ENCODE data around the gene DNAH3.
A peak's percentile ranks its signal among the peaks of the same experiment; 100 is the strongest.
"Not testable (repeated sequence)": the region's sequence is repeated elsewhere in the genome, so short reads cannot be mapped to it uniquely, and the experiment has no call there.

DNAH3 gene

GRCh38 chr16:21009815-21010214 lies 140.8 kb downstream of the DNAH3 start:
- no peak for DNase-seq (ENCODE audit: low read depth in 2 of 2)

DNA sequence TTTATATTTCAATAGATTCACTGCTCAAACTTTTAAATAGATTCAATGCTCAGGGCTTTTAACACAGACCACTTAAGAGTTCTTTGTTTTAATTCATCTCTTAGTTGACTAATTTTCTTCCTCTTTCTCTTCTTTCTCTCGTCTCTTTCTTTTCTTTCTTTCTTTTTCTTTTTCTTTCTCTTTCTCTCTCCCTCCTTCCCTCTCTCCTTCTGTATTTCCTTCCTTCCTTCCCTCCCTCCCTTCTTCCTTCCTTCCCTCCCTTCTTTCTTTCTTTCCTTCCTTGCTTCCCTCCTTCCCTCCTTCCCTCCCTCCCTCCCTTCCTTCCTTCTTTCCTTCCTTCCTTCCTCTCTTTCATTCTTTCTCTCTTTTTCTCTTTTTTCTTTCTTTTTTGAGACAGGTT lies 145.6 kb downstream of the DNAH3 start:
- no peak for DNase-seq (ENCODE audit: low read depth in 2 of 2)

DNA sequence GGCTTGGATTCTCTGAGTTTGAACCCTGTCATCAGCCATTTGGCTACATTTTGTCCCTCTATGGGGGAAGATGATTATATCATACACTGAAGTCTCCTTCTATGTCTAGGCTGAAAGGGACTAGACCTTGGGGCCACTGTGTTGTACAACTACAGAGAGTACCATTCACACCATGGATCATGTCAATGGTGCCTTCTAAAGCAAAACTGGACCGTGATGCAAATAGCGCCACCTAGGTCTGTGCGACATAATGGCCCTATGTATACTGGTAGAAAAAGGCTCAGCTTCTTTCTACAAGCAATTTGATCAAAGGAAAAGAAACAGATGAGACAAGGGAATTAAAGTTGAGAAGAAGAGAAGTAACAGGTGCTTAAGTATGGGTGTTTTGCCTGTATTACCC lies 149.4 kb downstream of the DNAH3 start:
- DNase-seq (ENCODE audit: low read depth in 2 of 2) = peak in 1 of 2 donors; percentile 4

DNA sequence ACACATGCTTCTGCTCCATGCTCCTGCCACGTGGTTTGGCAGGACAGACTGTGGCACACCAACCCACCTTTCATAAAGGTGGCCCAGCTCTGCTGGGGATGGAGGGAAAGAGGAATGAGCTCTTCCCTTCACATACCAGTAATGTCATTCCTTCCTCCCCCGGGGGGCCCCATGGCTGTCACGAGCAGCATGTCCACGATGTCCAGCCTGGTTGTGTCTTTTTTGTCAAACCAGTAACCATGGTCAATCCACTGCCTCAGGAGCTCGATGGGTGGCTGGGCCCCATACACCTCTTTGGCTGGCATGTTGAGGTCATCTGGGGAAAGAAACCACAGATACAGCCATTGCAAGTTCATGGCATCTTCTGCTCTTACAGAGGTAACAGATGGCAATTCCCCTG lies 153.5 kb downstream of the DNAH3 start:
- DNase-seq (ENCODE audit: low read depth in 2 of 2) = no peak

DNA sequence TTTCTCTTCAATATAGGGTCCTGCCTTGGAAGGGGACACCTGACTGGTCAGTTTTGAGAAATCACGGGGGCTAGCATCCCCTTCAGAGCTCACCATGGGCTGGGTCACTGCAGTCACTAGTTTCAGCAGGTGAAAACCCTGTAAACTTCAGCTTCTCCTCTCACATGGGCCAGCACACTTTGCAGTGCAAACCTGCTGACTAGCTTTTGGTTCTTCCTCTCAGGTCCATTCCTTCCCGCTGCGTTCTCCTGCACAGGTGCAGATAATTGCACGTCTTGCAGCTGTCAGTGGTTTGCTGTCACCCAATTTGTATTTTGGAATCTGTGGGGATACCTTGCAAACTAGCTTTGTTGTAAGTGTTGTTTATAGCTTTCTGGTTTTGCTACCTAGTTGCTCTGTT lies 154.9 kb downstream of the DNAH3 start:
- no peak for DNase-seq (ENCODE audit: low read depth in 2 of 2)

- DNase-seq (ENCODE audit: low read depth in 2 of 2) = not testable (repeated sequence)
Observed at GRCh38 chr16:20989496-20990070, 161.1 kb downstream of the DNAH3 start.

- DNase-seq (ENCODE audit: low read depth in 2 of 2) = no peak
Observed at GRCh38 chr16:20987049-20987448, 163.6 kb downstream of the DNAH3 start.

- no peak for DNase-seq (ENCODE audit: low read depth in 2 of 2)
Observed at GRCh38 chr16:20984019-20984418, 166.6 kb downstream of the DNAH3 start.

DNA sequence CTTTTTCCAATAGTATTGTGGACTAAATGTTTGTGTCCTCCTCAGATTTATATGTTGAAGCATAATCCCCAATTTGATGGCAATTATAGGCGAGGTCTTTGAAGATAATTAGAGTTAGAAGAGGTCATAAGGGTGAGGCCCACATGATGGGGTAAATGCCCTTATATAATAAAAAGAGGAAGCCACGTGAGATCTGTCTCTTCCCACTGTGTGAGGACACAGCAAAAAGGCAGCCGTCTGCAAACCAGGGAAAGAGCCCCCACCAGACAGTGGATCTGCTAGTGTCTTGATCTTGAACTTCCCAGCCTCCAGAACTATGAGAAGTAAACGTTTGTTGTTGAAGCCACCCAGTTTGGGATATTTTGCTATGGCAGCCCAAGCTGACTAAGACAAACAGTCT lies 174.1 kb downstream of the DNAH3 start:
- DNase-seq (ENCODE audit: low read depth in 2 of 2) = no peak

- not testable (repeated sequence) for DNase-seq (ENCODE audit: low read depth in 2 of 2)
Observed at GRCh38 chr16:20973201-20973600, 177.4 kb downstream of the DNAH3 start.

- no peak for DNase-seq (ENCODE audit: low read depth in 2 of 2)
Observed at GRCh38 chr16:20971401-20971800, 179.2 kb downstream of the DNAH3 start.

DNA sequence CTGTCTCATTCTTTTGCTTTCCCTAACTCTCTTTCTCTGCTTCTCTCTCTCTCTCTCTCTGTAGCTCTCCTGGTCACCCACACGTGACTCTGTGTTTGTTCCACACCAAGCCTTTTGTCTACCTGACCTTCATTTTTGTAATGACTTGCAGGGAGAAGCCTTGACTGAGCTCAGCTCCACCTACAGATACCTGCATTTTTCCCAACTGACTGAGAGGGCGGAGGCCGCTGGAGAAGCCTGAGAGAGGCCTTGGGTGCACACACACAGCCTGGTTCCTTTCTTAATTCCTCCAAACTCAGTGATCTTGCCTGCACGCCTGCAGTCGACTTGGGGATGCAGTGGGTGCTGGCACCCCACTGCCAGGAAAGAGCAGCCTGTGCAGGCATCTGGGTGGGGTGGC lies 181.3 kb downstream of the DNAH3 start:
- DNase-seq (ENCODE audit: low read depth in 2 of 2) = no peak

GRCh38 chr16:20968765-20969164 lies 181.9 kb downstream of the DNAH3 start:
- no peak for DNase-seq (ENCODE audit: low read depth in 2 of 2)

GRCh38 chr16:20960899-20961298 lies 189.7 kb downstream of the DNAH3 start:
- no peak for DNase-seq (ENCODE audit: low read depth in 2 of 2)

- no peak for DNase-seq (ENCODE audit: low read depth in 2 of 2)
Observed at GRCh38 chr16:20957153-20957552, 193.5 kb downstream of the DNAH3 start.

GRCh38 chr16:20956319-20956718 lies 194.3 kb downstream of the DNAH3 start:
- DNase-seq (ENCODE audit: low read depth in 2 of 2) = no peak

GRCh38 chr16:20954574-20954973 lies 196.1 kb downstream of the DNAH3 start:
- DNase-seq (ENCODE audit: low read depth in 2 of 2) = no peak

DNA sequence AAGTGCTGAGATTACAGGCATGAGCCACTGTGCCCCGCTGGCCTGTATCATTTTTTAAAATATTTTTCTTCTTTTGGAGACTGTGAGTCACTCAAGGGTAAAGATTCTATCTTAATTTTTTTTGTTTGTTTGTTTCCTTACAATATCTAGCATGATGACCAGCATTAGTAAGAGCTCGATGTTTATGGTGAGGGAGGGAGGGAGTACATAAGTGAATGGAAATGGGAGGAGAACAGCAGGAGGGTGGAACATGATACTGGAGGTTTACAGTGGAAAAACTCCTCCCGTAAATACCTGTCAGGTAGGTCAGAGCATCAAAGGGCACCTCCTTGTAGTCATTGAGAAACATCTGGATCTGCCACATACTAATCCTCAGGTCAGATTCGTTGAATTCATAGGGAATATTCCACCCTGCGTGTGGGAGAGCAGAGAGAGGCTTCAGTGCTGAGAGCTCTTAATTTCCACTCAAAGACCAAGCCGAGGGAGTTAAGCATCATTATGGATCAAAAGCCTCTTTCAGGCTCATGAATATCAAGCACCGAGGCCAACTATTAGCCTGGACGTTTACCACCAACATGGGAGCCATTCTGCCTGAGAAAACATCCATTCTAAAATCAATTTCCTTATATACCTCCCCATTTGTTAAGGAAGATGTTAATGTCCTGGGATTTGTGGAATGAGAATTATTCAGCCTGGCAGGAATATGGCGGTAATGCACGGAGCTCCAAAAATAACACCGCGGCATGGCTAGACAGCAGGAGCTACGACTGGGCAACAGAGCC lies 198.3 kb downstream of the DNAH3 start:
- no peak for DNase-seq (ENCODE audit: low read depth in 2 of 2)

DNA sequence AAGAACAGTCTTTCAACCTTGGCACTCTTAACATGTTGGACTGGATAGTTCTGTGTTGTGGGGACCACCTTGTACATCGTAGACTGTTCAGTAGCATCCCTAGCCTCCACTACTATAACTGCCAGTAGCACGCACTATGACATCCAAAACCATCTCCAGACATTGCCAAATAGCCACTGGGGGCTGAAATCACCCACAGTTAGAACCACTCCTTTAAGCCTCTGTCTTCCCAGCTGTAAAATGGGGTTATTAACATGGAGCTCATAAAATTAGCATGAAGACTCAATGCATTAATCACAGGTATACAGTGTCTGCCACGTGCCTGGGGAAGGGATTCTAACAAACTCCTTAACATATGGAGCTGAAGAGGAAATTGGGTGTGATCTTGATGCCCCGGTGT lies 200.4 kb downstream of the DNAH3 start:
- no peak for DNase-seq (ENCODE audit: low read depth in 2 of 2)

DNA sequence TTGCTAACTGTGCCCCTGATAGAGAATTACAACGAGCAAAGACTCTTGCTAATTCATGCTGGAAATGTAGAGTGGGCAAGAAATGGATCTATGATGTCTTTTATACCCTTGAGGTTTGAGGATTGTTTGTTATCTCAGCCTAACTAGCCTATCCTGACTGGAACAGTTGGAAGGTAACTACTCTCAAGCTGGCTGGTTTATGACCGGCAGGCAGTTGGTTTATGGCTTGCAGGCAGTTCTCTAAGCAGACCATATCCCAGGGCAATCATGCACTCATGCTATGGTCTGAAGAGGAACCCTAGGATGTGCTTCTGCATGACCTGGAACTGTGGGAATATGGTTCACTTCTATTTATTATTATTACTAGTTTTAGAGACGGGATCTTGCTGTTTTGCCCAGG lies 201.0 kb downstream of the DNAH3 start:
- no peak for DNase-seq (ENCODE audit: low read depth in 2 of 2)

DNA sequence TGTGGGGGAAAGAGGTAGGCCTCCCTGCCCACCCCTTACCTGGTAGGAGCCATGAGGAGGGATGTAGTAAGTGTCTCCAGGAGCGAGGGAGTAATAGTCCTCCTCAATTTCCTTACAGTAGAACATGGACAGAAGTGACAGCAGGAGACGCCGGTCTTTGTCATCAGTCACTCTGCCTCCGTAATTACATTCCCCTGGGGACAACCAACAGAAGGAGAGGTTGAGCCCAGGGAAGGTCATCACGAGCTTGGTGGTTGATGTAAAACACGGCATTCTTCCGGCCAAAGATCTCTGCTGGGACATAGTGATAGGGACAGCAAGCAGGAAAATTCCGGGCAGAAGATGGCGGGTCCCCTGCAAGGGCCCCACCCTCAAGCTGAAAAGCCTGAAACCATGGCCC lies 202.2 kb downstream of the DNAH3 start:
- no peak for DNase-seq (ENCODE audit: low read depth in 2 of 2)

GRCh38 chr16:20946015-20946629 lies 204.5 kb downstream of the DNAH3 start:
- DNase-seq (ENCODE audit: low read depth in 2 of 2) = no peak

DNA sequence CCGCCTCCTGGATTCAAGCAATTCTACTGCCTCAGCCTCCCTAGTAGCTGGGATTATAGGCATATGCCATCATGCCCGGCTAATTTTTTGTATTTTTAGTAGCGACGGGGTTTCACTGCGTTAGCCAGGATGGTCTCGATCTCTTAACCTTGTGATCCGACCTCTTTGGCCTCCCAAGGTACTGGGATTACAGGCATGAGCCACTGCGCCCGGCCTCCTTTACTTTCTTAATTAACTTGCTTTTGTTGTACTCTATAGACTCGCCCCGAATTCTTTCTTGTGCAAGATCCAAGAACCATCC lies 205.1 kb downstream of the DNAH3 start:
- DNase-seq (ENCODE audit: low read depth in 2 of 2) = not testable (repeated sequence)

Data from stimulated activated CD8-positive, alpha-beta memory T cell treated with anti-CD3 and anti-CD28 coated beads, Interleukin-2, amount 100 ng/mL, for 48 hours (primary cell).